ENCODE measurements around the gene LHX6.

GRCh38 chr9:122220673-122221182 lies 8.0 kb downstream of the LHX6 start:
- no peak for TF ChIP-seq CTCF (IDR thresholded peaks at IDR 0.05; ENCODE audit: insufficient read depth, low read length)
- TF ChIP-seq REST (IDR thresholded peaks at IDR 0.05; ENCODE audit: insufficient replicate concordance, low read depth), result no peak
- TF ChIP-seq POLR2AphosphoS5 (IDR thresholded peaks at IDR 0.05; ENCODE audit: low read depth), result no peak
